Effector memory CD4-positive, alpha-beta T cell (primary cell): ENCODE measurements around the gene YIPF4.

Experiments
- DNase-seq, 3 donors: peaks; one replicate each; pipeline ENCODE4 v3.0.0-alpha.2; 2020
- H3K27ac ChIP-seq: 2 replicates; pipeline ENCODE4 v1.7.0; 2013; ENCODE audit warnings: mild to moderate bottlenecking, low read length, moderate library complexity; ENCODE audit not compliant: insufficient read depth, poor library complexity, severe bottlenecking
- H3K27me3 ChIP-seq: replicated peaks from 2 replicates; pipeline ENCODE4 v1.7.0; 2013; ENCODE audit warnings: mild to moderate bottlenecking, low read length; ENCODE audit not compliant: insufficient read depth, control insufficient read depth, poor library complexity, severe bottlenecking
- H3K36me3 ChIP-seq: 2 replicates; pipeline ENCODE4 v1.7.0; 2013; ENCODE audit warnings: mild to moderate bottlenecking, low read length, moderate library complexity; ENCODE audit not compliant: control insufficient read depth, insufficient read depth
- H3K4me1 ChIP-seq: 2 replicates; pipeline ENCODE4 v1.7.0; 2013; ENCODE audit warnings: low read length, mild to moderate bottlenecking; ENCODE audit not compliant: control insufficient read depth, insufficient read depth, poor library complexity, severe bottlenecking
- H3K4me3 ChIP-seq: 2 replicates; pipeline ENCODE4 v1.7.0; 2013; ENCODE audit warnings: low read length, low read depth, mild to moderate bottlenecking; ENCODE audit not compliant: insufficient read depth, poor library complexity, severe bottlenecking
- H3K9me3 ChIP-seq: 2 replicates; pipeline ENCODE4 v1.7.0; 2013; ENCODE audit warnings: mild to moderate bottlenecking, low read length, moderate library complexity; ENCODE audit not compliant: control insufficient read depth
- total RNA-seq, 3 donors: gene quantifications; one replicate each; lab custom pipeline; 2026; lab: John Stamatoyannopoulos, UW

The YIPF4 gene
- 31.9 to 37.6 (median 32.3) reads per million in 3 donors for total RNA-seq

- Histone ChIP-seq H3K4me1 (peaks cover 3% of the 10 kb centered on the region), H3K36me3 (no peaks in the 10 kb centered on the region), H3K27me3 (no peaks in the 10 kb centered on the region), H3K4me3 (peak within 1 kb of the TSS; percentile 69), H3K27ac (peak within 1 kb of the TSS; percentile 75), H3K9me3 (no peaks in the 10 kb centered on the region)
- DNase-seq = peak; percentile 76 to 84 (median 82)
These were observed at the start of gene YIPF4 for GRCh38 chr2:32277674-32278477. TSS of gene YIPF4 (plus strand) at chr2:32277904. CDS start at chr2:32278156, 252 bp downstream.

GRCh38 chr2:32228181-32228580, 49.5 kb upstream of the YIPF4 start:
- Histone ChIP-seq H3K9me3 (no peaks in the 10 kb centered on the region), H3K4me3 (no peak overlapping the region), H3K36me3 (peaks cover 4% of the 10 kb centered on the region), H3K4me1 (no peaks in the 10 kb centered on the region), H3K27me3 (no peaks in the 10 kb centered on the region), H3K27ac (no peak overlapping the region)
- DNase-seq = no peak

- H3K27me3 ChIP-seq = no peaks in the 10 kb centered on the region
- H3K4me3 ChIP-seq = no peak overlapping the region
- H3K9me3 ChIP-seq = no peaks in the 10 kb centered on the region
- no peaks in the 10 kb centered on the region for H3K36me3 ChIP-seq
- no peak overlapping the region for H3K27ac ChIP-seq
- no peaks in the 10 kb centered on the region for H3K4me1 ChIP-seq
- no peak for DNase-seq
These were observed 48.1 kb upstream of the YIPF4 start for GRCh38 chr2:32229635-32230034.

- Histone ChIP-seq H3K9me3 (no peaks in the 10 kb centered on the region), H3K27me3 (no peaks in the 10 kb centered on the region), H3K4me3 (no peak overlapping the region), H3K36me3 (no peaks in the 10 kb centered on the region), H3K27ac (no peak overlapping the region), H3K4me1 (no peaks in the 10 kb centered on the region)
- DNase-seq = no peak
These were observed 45.7 kb upstream of the YIPF4 start for GRCh38 chr2:32231959-32232358.

GRCh38 chr2:32235315-32235714, 42.4 kb upstream of the YIPF4 start:
- H3K4me3 ChIP-seq = no peak overlapping the region
- H3K27ac ChIP-seq = no peak overlapping the region
- H3K4me1 ChIP-seq = no peaks in the 10 kb centered on the region
- DNase-seq = no peak
- H3K9me3 ChIP-seq = no peaks in the 10 kb centered on the region
- H3K36me3 ChIP-seq = no peaks in the 10 kb centered on the region
- no peaks in the 10 kb centered on the region for H3K27me3 ChIP-seq

- Histone ChIP-seq H3K36me3 (no peaks in the 10 kb centered on the region), H3K27me3 (no peaks in the 10 kb centered on the region), H3K4me1 (no peaks in the 10 kb centered on the region), H3K4me3 (no peak overlapping the region), H3K9me3 (no peaks in the 10 kb centered on the region), H3K27ac (no peak overlapping the region)
- no peak for DNase-seq
These were observed 40.2 kb upstream of the YIPF4 start for GRCh38 chr2:32237488-32237887.

- DNase-seq = no peak
- Histone ChIP-seq H3K27ac (no peak overlapping the region), H3K4me3 (no peak overlapping the region), H3K4me1 (no peaks in the 10 kb centered on the region), H3K36me3 (no peaks in the 10 kb centered on the region), H3K9me3 (no peaks in the 10 kb centered on the region), H3K27me3 (no peaks in the 10 kb centered on the region)
These were observed 39.7 kb upstream of the YIPF4 start for GRCh38 chr2:32237996-32238395.

- no peak for DNase-seq
- Histone ChIP-seq H3K4me1 (no peaks in the 10 kb centered on the region), H3K9me3 (no peaks in the 10 kb centered on the region), H3K4me3 (no peak overlapping the region), H3K27ac (no peak overlapping the region), H3K36me3 (no peaks in the 10 kb centered on the region), H3K27me3 (no peaks in the 10 kb centered on the region)
These were observed 35.4 kb upstream of the YIPF4 start for GRCh38 chr2:32242331-32242730.

- no peaks in the 10 kb centered on the region for H3K27me3 ChIP-seq
- no peaks in the 10 kb centered on the region for H3K9me3 ChIP-seq
- H3K4me1 ChIP-seq = no peaks in the 10 kb centered on the region
- no peaks in the 10 kb centered on the region for H3K36me3 ChIP-seq
- H3K27ac ChIP-seq = no peak overlapping the region
- no peak overlapping the region for H3K4me3 ChIP-seq
- no peak for DNase-seq
These were observed 30.8 kb upstream of the YIPF4 start for GRCh38 chr2:32246911-32247310.

GRCh38 chr2:32248299-32248698, 29.4 kb upstream of the YIPF4 start:
- H3K36me3 ChIP-seq = no peaks in the 10 kb centered on the region

More at GRCh38 chr2:32248299-32248698, 29.4 kb upstream of the YIPF4 start:
- H3K9me3 ChIP-seq = no peaks in the 10 kb centered on the region
- H3K4me1 ChIP-seq = no peaks in the 10 kb centered on the region
- no peak overlapping the region for H3K4me3 ChIP-seq
- no peaks in the 10 kb centered on the region for H3K27me3 ChIP-seq
- DNase-seq = no peak
- no peak overlapping the region for H3K27ac ChIP-seq
